ENCODE data around the gene HSPA4.

- TF ChIP-seq, protein P1, sequence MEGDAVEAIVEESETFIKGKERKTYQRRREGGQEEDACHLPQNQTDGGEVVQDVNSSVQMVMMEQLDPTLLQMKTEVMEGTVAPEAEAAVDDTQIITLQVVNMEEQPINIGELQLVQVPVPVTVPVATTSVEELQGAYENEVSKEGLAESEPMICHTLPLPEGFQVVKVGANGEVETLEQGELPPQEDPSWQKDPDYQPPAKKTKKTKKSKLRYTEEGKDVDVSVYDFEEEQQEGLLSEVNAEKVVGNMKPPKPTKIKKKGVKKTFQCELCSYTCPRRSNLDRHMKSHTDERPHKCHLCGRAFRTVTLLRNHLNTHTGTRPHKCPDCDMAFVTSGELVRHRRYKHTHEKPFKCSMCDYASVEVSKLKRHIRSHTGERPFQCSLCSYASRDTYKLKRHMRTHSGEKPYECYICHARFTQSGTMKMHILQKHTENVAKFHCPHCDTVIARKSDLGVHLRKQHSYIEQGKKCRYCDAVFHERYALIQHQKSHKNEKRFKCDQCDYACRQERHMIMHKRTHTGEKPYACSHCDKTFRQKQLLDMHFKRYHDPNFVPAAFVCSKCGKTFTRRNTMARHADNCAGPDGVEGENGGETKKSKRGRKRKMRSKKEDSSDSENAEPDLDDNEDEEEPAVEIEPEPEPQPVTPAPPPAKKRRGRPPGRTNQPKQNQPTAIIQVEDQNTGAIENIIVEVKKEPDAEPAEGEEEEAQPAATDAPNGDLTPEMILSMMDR (IDR thresholded peaks at IDR 0.05; ENCODE audit: borderline replicate concordance, extremely low read depth, low read length, poor library complexity, severe bottlenecking): no peak
- no peak for TF ChIP-seq EZH2 (IDR thresholded peaks at IDR 0.05; ENCODE audit: borderline replicate concordance, low read depth, low read length, severe bottlenecking)
These were observed 69.9 kb downstream of the HSPA4 start for GRCh38 chr5:133121611-133122150.
